ENCODE results near the gene CHCHD6.
A peak's percentile ranks its signal among the peaks of the same experiment; 100 is the strongest.

The CHCHD6 gene

GRCh38 chr3:126703512-126704493, at the start of gene CHCHD6:
Gene CHCHD6, plus strand, starts transcription at chr3:126704240. Its CDS starts 73 bp downstream, at chr3:126704313.
- DNase-seq, result peak; percentile 96

- DNase-seq, result peak; percentile 70
These were observed 49.3 kb upstream of the CHCHD6 start, which contains the start of gene TXNRD3 for GRCh38 chr3:126654571-126655383. Gene TXNRD3, minus strand, starts transcription at chr3:126655124.

DNA sequence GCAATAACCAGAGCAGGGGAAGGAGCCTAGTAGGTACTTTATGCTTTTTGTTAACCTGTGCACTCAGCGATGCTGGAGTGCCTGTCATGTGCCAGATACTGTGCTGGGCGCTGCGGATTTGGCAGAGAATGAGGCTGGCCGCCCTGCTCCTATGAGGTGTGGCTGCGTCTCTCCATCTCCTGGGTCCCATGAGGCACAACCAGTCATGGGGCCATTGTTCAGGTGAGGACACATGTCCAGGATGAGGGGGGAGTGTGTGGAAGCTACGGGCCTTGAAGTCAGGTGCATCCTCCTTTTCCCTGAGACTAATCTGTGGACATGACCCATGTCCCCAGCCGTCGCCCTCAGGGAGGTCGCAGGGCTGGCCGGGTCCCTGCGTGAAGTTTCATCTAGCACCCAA, 48.2 kb upstream of the CHCHD6 start:
- no peak for DNase-seq

DNA sequence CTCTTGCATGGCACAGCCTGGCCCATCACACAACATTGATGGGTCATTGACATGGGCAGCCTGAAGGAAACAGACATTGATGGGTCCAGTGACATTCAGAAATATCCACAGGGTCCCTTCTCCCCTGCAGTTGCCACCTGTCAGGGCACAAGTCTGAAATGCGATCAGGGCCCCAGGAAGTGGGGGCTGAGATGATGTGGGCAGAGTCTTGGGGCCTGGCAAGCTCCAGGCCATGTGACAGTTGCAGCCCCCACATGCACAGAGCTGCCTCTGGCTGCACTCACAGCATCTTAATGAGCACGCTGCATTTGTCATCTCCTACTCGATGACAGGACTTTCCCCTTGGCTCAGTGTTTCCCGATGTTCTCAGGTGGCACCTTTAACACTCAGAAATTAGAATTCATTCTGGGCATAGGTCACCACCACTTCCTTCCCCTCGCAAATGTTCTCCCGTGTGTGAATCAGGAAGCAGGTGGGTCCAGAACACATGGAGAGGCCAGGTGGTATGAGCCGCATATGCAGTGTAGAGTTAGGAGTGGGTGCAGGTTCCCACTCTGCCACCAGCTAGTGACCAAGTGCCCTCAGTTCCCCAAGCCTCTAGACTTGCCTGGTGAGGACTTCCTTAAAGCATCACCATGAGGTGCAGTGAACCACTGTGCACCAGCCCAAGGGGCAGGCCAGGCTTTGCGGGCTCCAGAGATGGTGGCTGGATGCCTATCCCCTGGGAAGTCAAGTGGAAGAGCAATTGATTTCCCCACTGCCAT, 47.5 kb upstream of the CHCHD6 start:
- DNase-seq, result no peak

DNA sequence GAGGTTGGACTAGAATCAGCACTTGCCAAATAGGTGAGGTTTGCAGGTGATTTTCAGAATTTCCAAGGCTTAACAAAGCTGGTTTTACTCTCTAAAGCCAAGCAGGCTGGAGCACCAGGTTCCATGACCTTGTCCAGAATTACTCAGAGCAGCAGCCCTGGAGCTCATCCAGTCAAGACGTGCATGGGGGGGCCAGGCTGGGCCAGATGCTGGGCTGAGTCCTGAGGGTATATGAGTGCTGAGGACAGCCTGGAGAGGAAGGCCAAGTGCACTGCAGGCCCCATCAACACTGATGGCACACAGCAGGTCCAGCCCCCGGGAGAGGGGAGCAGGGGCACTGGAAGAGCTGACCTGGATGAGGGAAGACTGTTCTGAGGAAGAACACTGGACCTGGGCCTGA, 46.1 kb upstream of the CHCHD6 start:
- no peak for DNase-seq

- no peak for DNase-seq
These were observed 45.5 kb upstream of the CHCHD6 start for GRCh38 chr3:126658584-126658983.

- no peak for DNase-seq
These were observed 43.8 kb upstream of the CHCHD6 start for GRCh38 chr3:126659915-126660886.

- DNase-seq, result no peak
These were observed 42.3 kb upstream of the CHCHD6 start for GRCh38 chr3:126661532-126662364.

DNA sequence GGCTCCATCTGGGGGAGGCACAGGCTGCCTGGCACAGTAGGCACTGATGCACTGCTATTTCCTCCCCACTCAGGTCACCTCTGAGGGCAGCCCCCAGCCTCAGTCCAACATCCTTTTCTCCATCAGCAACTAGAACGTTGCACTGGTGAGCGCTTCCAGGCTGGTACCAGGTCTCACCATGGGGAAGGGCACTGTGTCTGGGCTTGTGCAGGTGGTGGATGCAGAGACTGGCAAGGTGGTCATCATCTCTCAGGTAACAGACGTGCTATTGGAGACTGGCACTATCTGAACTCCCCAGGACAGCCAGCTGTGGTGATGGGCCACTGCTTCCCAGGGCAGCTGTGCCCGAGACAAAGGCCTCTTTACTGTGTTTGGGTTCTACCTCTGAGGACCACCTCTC, 40.8 kb upstream of the CHCHD6 start:
- DNase-seq, result no peak

DNA sequence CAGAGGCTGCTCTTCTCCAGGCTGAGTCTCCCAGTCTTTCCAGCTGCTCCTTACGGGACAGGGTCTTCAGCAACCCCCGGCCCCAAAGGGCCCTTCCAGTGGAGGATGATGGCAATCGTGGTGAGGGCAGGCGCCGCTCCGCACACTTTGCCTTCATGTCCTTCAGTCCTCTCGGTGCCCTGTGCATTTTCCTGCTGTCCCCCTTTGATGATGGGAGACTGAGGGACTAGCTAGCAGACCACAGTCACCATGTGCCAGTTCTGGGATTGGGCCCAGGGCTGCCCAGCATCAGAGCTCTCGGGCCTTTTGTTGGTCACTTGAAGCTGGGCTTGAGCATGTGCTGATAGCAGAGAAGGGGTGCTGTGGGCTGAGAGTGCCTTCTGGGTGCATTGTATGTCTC, 40.3 kb upstream of the CHCHD6 start:
- DNase-seq, result no peak

DNA sequence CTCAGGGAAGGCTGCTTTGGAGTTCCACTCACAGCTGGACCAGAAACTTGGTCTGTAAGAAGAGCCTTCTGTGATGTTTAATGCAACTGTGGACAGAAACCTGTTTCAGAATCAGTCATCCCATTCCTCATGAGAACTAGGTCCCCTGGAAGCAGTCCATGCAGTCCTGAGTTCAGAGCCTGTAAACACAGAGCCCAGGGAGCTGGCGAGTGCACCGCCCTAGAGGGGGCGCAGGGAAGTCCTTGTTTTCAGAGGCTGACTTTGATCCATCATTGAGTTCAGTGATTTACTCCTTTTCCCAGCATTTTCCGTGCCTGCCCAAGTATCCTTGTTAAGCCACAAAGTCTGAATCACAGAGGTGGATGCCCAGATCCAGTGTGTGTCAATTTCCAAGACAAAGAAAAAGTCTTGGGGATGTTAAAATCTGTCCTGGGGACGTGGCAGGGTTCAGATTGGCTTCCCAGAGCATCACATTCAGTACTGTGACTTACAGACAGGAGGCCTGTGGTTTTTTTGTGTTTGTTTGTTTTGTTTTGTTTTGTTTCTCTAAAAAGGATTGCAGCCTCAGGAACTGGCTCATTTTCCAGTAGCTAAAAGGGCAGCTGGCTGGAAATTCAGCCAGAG, 39.3 kb upstream of the CHCHD6 start:
- DNase-seq, result no peak

- no peak for DNase-seq
These were observed 38.7 kb upstream of the CHCHD6 start for GRCh38 chr3:126665221-126665936.

DNA sequence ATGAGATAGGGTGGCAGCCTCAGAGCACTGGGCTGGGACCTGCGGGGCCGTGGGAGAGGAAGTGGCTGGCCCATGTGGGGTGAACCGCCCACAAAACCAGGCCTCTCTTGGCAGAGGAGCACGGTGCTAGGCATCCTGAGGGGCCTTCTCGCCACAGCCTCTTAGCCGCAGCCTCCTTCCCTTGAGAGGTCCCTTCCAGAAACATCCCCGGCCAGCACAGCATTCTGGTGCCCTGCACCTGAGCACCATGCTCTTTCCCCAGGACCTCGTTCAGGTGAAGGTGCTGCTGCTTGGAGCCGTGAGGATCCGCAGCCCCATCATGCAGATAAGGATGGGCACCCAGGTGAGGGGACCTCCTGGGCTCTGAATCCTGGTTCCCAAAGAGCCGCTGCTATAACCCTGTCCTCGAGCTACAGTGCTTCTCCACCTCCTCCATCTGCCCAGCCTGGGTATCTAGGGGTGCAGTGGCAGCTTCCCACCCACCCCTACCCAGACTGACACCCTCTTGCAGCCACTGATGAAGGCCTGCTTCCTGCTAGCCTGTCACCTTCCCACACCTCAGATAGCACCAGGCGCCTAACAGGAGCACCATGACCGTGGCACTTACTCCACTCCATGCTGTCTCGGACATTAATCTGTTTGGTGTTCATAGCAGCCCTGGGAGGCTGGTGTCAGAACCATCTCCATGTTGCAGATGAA, 37.9 kb upstream of the CHCHD6 start:
- DNase-seq, result no peak

DNA sequence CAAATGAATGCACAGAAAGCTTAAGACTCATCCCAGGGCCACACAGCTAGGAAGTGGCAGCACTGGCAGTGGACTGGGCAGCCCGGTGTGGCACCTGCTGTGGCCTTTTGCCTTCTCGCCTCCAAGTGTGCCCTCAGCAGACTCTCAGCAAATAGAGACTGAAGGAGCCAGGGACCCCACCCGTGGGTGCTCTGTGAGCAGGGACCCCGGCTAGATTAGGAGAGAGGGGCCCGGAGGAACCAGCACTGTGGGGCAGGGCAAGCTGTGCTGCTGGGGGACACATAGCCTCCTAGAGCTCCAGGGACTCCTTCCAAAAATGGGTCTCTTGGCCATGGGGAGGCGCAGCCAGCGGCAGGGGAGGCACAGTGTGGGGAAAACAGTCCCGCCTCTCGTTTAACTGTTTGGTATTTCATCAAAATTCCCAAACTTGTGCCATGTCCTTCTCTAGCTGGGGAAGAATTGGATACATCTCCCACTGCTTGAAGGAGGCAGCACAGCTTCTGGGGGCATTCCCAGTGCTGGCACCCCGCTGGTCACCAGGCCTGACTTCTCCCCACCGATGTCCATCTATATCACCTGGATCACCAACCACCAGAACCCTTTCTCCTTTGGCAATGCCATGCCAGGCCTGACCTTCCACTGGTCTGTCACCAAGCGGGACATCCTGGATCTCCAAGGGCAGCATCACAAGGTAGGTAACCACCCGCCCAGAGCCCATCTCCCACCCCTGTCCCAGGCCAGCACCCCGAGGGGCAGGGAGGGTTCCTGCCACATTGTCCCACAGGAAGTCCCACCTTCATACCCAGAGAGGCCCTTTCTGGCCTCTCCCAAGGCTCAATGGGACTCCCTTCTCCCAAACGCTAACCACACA, 37.1 kb upstream of the CHCHD6 start:
- DNase-seq, result no peak

GRCh38 chr3:126667631-126668449, 36.2 kb upstream of the CHCHD6 start:
- no peak for DNase-seq

- DNase-seq, result no peak
These were observed 35.3 kb upstream of the CHCHD6 start for GRCh38 chr3:126668450-126669401.

Data from CD4-positive, alpha-beta T cell treated with Interleukin-17A for 1 hour (primary cell).